HK-2 (cell line): ENCODE results near the gene CDH15.
"Not testable (repeated sequence)": the region's sequence is repeated elsewhere in the genome, so short reads cannot be mapped to it uniquely, and the experiment has no call there.

Source experiments
- DNase-seq: peaks from one replicate; pipeline ENCODE4 v3.0.0-alpha.2; 2018; ENCODE audit not compliant: unreplicated experiment

The CDH15 gene

DNA sequence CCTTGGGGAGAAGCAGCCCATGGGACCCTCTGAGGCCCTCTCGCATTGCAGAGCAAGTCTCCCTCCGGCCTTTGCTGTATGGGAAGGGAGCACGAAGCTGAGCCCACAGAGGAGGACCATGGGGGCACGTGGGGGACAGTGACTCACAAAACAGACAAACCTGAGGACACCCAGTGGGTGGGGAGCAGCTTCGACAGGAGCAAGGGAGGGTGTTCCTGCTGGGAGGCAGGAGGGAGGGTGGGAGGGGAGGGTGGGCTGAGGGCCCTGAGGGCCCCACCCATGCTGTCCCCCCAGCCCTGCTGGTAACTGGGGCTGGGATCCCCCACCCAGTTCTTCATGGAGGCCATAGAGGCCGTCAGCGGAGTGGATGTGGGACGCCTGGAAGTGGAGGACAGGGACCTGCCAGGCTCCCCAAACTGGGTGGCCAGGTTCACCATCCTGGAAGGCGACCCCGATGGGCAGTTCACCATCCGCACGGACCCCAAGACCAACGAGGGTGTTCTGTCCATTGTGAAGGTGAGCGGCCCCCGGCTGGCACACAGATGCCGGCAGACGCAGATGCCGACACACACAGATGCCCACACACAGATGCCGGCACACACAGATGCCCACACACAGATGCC is 16.3 kb downstream of the CDH15 start:
- DNase-seq = no peak

DNA sequence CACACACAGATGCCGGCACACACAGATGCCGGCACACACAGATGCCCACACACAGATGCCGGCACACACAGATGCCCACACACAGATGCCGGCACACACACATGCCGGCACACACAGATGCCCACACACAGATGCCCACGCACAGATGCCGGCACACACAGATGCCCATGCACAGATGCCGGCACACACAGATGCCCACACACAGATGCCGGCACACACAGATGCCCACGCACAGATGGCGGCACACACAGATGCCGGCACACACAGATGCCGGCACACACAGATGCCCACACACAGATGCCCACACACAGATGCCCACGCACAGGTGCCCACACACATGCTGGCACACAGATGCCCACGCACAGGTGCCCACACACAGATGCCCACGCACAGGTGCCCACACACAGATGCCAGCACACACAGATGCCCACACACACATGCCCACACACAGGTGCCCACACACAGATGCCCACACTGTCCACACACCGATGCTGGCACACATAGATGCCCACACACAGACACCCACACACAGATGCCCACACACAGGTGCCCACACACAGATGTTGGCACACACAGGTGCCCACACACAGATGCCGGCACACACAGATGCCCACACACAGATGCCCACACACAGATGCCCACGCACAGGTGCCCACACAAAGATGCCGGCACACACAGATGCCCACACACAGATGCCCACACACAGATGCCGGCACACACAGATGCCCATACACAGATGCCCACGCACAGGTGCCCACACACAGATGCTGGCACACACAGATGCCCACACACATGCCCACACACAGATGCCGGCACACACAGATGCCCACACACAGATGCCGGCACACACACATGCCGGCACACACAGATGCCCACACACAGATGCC is 17.2 kb downstream of the CDH15 start:
- DNase-seq = not testable (repeated sequence)

DNA sequence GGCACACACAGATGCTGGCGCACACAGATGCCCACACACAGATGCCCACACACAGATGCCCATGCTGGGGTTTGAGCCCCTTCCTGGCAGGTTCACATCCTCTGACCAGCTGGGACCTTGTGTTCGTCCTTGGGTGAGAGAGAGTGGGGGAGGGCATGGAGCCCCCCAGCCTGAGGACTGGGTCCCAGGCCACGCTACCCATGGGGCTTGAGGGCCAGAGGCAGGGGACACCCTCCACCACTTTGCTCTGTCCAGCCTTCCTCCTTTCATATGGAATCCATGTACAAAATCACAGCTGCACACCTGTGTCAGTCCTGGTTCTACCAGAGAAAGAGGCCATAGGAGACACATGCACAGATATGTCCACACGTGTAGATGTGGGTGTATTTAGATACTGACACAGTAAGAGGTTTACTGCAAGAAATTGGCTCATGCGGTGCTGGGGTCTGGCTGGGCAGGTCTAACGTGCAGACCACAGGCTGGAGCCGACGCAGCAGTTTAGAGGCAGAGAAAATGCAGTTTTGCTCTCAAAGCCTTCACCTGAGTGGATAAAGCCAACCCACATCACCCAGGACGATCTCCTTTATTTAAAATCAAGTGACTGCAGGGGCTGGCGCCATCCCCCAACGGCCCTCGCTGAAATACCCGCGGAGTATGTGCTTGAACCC is 17.9 kb downstream of the CDH15 start:
- no peak for DNase-seq

DNA sequence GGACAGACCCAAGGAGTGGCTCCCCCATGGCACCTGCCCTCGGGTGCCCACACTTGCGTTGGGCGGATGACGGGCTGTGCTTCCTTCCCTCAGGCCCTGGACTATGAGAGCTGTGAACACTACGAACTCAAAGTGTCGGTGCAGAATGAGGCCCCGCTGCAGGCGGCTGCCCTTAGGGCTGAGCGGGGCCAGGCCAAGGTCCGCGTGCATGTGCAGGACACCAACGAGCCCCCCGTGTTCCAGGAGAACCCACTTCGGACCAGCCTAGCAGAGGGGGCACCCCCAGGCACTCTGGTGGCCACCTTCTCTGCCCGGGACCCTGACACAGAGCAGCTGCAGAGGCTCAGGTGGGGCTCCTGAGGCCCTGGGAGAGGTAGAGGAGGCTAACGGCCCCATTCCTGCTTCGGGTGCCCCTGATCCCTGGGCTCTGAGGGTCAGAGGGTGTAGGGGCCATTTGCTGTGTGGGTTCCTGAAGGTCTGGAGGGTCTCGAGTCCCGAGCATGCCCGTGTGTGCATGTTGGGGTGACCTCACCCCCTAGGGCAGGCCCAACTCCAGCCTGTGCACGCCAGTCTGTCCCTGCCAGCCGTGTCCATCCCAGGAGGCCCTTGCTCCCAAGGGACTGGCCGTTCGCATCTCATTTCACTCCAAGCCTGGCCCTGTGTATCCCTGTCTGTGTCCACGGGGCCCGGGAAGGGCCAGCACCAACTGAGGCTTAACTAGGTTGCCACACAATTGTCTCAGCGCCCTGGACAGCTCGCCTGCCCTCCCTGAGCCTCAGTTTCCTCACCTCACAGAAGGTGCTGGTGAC is 18.8 kb downstream of the CDH15 start:
- no peak for DNase-seq

DNA sequence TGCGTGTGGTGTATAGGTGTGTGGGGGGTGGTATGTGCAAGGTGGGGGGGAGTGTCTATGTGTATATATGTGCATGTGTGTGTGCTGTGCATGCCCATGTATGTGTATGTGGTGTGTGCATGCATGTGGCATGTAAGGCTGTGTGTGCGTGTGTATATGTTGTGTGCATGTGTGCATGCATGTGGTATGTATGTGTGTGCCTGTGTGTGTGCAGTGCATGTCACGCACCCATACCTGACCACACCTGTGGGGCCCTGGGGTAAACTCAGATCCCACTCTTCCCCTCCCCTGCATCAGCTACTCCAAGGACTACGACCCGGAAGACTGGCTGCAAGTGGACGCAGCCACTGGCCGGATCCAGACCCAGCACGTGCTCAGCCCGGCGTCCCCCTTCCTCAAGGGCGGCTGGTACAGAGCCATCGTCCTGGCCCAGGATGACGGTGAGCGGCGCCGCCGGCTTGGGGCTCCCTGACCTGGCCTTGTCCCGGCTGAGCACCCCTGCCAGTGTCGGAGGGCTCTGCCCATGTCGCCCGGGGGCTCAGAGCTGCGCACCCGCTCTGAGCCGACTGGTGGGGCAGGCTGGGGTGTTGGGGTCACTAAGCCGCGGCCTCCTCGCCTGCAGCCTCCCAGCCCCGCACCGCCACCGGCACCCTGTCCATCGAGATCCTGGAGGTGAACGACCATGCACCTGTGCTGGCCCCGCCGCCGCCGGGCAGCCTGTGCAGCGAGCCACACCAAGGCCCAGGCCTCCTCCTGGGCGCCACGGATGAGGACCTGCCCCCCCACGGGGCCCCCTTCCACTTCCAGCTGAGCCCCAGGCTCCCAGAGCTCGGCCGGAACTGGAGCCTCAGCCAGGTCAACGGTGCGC is 19.7 kb downstream of the CDH15 start:
- DNase-seq = no peak

DNA sequence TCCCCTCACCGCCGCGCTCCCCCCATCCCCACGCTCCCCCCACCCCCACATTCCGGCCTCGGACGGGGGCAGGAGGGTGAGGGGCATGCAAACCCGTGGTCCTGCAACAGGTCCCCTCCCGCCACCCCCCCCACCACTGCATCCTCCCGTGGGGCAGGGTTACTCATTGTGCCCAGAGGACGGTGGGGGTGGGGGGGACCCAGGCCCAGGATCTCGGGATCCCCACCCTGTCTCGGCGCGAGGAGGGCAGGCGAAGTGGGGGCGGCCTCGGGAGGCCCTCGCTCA is 20.3 kb downstream of the CDH15 start:
- no peak for DNase-seq

DNA sequence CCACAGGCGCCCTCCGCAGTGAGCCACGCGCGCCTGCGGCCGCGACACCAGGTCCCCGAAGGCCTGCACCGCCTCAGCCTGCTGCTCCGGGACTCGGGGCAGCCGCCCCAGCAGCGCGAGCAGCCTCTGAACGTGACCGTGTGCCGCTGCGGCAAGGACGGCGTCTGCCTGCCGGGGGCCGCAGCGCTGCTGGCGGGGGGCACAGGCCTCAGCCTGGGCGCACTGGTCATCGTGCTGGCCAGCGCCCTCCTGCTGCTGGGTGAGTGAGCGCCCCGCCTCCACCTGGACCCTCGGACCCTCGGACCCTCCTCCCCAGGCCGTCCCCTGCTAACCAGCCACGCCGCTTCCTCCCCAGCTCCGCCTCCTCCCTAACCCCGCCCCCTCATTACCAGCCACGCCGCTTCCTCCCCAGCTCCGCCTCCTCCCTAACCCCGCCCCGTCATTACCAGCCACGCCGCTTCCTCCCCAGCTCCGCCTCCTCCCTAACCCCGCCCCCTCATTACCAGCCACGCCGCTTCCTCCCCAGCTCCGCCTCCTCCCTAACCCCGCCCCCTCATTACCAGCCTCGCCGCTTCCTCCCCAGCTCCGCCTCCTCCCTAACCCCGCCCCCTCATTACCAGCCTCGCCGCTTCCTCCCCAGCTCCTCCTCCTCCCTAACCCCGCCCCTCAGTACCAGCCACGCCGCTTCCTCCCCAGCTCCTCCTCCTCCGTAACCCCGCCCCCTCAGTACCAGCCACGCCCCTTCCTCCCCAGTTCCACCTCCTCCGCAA is 20.8 kb downstream of the CDH15 start:
- peak; percentile 76 for DNase-seq

DNA sequence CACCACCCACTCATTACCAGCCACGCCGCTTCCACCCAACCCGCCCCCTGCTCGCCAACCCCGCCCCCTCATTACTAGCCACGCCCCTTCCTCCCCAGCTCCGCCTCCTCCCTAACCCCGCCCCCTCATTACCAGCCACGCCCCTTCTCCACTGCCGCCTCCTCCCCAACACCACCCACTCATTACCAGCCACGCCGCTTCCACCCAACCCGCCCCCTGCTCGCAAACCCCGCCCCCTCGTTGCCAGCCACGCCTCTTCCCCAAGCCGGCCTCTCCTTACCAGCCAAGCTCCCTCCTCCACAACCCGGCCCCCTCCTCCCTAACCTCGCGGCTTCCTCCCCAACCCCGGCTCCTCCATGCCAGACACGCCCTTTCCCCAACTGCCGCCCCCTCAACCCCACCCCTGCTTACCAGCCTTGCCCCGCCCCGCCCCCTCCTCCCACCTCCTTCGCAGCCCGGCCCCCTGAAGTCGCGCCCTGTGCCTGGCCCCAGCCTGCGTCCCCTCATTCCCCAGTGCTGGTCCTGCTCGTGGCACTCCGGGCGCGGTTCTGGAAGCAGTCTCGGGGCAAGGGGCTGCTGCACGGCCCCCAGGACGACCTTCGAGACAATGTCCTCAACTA is 21.5 kb downstream of the CDH15 start:
- no peak for DNase-seq

DNA sequence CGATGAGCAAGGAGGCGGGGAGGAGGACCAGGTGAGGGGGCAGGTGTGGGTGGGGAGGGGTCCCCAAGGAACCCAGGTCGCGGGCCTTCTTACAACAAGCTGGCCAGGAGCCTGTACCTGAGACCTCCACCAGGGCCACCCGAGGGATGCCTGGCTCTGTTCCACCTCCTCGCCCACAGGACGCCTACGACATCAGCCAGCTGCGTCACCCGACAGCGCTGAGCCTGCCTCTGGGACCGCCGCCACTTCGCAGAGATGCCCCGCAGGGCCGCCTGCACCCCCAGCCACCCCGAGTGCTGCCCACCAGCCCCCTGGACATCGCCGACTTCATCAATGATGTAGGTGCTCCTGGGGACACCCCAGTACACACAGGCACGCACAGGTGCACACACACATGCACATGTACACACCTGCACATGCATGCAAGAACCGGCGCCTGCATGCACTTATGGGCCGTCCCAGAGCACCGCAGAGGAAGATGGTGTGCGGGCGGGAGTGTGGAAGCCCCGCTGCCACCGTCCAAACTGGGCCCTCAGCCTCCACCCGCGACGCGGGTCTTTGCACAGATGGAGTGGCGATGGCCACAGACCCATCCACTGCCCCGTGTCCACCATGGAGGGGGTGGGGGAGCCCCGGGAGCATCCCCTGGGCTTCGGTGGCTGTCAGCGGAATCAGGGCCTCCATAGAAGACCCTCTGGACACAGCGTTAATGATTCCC is 22.2 kb downstream of the CDH15 start:
- DNase-seq = no peak

DNA sequence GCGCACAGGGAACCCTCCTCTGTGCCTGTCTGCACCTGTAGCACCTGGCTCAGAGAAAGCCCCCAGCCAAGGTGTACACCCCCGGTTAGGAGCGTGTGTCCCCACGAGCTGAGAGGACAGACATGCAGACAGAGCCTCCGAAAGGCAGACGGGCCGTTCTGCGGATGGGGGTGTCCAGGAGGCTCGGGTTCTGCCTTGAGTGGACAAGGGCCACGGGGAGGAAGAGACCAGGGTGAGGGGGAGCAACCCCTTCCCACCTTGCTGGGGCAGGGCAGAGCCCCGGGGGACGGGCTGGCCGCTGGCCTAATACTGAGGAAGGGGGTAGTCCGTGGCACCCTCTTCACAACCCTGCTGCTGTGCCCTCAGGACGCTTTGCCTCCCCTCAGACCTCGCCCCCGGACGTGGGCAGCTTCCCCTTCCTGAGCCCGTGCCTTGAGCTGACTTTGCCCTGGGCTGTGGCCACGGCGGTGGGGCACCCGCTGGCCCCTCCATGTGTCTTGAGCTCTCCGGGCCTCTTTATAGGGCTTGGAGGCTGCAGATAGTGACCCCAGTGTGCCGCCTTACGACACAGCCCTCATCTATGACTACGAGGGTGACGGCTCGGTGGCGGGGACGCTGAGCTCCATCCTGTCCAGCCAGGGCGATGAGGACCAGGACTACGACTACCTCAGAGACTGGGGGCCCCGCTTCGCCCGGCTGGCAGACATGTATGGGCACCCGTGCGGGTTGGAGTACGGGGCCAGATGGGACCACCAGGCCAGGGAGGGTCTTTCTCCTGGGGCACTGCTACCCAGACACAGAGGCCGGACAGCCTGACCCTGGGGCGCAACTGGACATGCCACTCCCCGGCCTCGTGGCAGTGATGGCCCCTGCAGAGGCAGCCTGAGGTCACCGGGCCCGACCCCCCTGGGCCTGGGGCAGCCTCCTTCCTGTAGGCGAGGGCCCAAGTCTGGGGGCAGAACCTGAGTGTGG is 23.1 kb downstream of the CDH15 start:
- DNase-seq = no peak

DNA sequence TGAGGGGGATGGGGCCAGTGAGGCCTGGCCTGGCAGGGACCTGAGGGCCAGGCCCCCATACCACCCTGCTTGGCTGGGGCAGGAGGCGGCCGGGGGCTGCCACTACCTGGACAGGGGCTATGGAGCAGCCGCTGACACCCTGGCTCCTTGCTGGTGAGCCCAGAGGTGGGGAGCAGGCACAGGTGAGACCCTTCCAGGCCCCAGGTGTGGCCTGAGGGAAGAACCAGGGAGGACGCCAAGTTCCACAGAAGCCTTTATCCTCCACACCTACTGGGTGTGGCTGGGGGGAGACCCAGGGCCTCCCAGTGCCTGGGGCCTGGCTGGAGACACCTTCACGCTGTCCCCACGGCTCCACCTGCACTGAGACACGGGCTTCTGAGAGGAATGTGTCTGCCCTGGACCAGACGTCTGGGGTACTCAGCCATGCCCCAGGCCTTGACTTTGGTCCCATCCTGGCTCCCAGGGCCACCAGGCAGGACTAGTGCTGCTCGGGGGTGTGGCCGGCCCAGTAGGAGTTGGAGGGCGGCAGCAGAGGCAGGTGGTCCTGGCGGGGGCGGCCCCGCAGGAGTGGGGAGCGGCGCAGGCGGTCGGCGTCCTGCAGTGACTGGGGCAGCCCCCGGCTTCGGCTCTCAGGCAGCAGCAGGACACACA is 24.1 kb downstream of the CDH15 start:
- no peak for DNase-seq

DNA sequence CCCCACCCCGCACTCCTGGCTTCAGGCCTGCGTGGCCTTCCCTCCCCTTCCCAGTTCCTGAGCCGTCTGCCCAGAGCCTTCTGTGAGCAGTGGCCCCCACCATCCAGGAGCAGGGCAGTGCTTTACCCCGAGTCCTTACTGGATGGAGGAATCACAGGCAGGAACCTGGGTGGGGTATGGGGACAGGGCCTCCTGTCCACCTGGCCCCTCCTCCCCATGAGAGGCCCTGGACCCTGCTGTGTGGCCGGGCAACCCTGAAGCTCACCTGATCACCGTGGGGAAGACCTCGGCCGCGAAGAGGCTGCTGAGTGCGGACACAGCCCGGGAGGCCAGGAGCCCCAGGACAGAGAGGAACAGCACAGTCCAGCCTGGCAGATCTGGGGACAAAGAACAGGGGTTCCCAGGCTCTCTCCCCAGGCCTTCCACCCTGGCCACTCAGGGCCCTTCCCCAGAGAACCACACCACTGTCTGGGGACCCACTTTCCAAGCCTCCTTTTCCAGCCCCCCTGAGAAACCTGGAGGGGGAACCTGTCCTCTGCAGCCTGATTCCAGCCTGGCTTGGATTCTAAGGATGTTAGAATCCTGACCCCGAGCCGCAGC is 25.6 kb downstream of the CDH15 start:
- DNase-seq = no peak

DNA sequence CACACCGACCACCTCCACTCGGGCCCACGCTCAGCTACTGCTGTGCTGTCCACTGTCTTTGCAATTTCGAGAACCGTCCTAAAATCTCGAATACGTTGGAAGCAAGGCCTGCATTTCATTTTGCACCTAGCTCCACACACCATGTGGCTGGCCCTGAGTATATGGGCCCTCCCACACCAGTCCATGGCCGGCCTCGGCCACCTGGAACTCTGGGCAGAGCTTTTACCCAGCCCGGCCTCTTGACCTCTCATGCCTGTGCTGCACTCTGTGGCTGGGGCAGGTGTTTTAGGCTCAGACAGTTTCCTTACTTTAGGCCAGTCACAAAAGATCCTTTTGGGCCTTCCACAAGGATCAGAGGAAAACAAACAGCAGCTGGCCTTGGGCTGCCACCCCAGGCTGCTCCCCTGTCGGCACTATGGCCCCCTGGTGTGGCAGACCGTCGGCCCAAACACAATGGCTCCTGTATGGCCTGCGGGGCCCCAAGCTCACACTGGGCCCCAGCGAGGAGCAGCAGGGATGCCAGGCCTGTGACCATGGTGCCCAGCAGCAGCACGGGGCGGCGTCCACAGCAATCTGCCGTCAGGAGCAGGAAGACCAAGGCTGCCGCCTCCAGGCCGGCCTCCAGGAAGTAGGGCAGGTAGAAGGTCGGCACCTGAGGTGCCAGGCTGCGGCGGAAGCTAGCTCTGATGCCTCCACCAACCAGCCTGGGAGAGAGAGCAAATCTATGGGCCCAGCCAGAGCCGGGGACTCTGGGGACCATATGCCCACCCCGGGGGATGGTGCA is 26.3 kb downstream of the CDH15 start:
- no peak for DNase-seq

DNA sequence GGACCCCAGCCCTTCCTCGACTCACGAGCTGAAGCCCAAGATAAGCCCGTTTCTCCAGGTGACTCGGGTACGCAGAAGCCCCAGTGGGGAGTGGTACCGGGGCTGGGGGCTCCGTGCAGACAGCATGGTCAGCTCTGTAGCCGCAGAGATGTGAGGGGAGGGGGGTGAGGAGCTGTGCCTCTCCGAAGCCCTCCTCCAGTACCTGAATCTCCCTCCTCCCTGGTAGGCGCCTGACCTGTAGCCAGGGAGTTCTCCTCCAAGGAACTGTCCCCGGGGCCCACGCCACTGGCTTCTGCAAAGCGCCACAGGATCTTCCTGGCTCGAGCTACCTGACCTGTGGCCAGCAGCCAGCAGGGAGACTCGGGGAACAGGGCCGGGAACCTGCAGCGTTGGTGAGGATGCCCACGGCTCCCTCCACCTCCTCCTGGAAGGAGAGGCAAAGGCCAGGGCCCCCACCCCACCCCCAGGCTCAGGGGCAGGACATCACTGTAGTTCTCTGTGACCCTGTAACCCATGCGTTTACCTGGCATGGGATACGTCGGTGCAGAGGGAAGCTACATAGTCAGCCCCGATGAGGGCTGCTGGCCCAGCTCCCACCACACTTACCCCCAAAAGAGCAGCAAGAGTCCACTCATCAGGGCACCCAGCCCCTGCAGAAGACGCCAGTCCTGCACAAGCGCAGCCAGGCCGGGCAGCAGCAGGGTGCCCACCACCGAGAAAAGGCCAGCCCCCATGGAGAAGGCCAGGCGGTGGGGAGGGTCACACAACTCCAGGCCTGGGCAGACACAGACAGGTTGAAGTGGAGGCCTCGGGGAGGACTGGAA is 27.1 kb downstream of the CDH15 start:
- DNase-seq = no peak
